ENCODE results near the gene CFAP45.
"Not testable (repeated sequence)": the region's sequence is repeated elsewhere in the genome, so short reads cannot be mapped to it uniquely, and the experiment has no call there.

The CFAP45 gene

DNA sequence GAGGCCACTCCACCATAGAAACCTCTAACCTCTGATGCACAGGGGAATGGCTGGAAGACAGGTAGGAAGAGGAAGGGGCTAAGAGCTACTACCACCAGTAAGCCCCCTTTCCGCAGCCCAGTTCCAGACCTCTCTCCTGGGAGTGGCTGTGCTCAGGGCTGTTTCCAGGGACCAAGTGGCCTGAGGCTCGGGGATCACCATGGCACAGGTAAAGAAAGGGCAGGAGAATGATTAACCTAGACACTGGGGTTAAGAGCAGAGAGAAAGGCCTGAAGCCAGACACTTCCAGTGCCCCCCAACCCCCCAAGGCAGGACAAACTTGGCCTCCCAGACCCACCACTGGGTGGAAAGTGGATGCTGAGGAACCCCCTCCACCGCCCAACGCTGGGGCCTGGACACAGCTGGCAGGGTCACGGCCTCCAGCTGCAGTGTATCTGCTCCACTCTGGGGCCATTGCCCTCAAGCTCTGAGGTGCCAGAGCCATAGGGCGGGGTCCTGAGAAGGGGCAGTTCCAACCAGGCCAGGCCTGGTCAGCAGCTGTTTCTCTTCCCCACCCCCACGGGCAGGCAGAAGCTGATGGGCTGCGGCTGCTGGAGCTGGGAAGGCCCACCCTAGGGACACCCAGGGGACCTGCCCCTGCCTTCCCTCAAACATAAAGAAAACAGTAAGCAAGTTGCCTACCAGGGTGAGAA, 22.7 kb upstream of the CFAP45 start:
- no peak for FAIRE-seq

- FAIRE-seq: no peak
Observed at GRCh38 chr1:159921700-159922504, 21.9 kb upstream of the CFAP45 start.

GRCh38 chr1:159921251-159921650, 21.3 kb upstream of the CFAP45 start:
- no peak for FAIRE-seq

DNA sequence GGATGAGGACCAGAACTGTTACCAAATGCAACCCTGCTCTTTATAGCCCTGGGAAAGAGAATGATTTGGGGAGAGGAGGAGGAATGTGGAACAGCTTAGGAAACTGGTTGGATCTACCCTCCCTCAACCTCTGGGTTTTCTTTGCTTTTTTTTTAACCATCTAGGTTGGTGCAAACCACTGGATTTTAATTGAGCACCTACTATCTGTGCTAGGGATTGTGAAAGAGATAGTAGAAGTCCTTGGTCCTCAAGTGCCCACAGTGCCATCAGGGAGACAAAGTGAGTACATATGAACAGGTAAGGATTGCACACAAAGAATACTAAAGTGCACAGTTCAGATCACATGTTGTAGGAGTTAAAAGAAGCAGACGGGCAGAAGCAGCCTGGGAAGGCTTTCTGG, 20.7 kb upstream of the CFAP45 start:
- no peak for FAIRE-seq

- FAIRE-seq: no peak
Observed at GRCh38 chr1:159920202-159920601, 20.2 kb upstream of the CFAP45 start.

DNA sequence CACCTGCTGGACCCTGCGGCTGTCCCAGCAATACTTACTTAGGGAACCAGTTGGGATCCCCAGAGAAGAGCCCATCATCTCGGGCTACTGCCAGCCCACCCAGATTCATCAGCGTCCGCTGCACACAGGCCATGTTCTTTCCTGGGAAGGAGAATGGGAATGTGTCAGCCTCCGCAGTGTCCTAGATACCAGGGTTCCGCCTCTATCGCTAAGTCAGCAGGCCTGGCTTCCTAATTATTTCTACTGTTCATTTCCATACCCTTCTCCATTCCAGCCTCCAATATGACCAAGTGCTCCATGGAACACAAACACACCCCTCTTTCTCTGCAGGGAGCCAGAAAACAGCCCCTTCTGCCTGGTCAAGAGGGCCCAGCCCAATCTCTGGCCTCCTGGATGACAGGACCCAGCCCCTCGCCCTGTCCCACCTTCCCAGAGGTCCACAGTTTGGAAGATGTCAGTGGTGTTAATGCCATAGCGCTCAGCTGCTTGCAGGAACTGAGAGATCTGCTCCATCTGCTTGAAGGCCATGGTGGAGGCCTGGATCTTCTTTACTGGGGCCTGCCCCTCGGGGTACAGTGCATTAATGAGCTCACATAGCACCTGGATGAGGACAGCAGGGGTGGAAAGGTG, 19.4 kb upstream of the CFAP45 start:
- no peak for FAIRE-seq

DNA sequence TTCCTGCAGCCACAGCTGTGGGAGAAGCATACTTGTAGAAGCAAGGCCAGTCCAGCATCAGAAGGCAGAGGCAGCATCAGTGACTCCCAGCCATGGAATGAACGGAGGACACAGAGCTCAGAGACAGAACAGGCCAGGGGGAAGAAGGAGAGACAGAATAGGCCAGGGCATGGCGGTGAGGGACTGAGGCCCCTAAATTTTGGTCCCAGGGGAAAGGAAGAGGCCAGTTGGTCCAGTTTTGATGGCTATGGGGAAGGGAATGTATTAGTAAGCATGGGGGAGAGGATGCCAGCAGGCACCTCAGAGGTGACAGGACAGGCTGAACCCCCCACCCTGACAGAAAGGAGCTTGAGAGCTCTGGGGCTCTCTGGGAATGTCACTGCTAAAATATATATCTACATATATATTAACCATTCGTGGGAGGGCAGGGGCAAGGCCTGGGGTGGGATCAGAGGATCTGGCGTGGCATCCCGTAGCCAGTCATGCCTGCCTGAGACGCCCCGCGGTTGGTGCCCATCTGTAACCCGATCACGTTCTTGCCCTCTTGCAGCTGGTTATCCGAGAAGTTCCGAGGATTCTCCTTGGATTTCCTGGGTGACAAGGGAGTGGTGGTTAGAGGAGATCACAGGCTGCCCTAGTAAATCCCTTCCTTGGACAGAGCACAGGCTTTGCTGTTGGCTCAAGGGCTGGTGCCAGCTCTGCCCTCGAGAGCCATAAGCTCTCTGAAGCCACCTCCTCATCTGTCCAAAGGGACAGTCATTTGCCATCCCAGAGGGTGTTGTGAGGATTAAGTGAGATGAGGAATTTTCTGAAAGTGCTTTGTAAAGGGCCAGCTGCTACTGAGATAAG, 18.6 kb upstream of the CFAP45 start:
- FAIRE-seq: no peak

DNA sequence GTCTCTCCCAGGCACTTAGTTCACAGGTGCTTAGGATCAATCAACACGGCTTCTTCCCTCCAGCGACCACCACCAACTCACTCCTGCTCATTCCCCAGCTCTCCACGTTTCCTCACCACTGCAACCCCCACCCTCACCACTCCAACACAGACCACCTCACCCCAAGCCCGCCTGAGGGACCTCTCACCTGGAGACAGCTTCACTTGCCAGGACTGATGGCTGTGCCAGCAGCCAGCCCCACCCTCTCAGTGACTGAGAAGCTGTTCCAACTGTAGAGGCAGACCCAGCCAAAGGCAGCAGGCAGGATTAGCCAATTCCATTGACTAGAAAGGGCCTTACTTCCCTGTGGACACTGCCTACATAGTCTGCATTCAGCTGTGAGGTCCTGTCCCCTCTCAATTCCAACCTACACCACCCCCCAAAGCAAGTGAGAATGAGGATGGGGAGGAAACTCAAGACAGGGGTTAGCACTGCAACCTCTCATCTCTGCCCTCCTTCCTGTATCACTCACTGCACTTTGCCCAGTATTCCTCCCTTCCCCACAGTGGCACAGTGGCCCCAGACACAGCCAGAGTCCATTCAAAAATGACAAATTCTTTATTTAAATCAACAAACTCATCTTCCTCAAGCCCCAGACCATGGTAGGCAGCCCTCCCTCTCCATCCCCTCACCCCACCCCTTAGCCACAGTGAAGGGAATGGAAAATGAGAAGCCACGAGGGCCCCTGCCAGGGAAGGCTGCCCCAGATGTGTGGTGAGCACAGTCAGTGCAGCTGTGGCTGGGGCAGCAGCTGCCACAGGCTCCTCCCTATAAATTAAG, 17.8 kb upstream of the CFAP45 start:
- no peak for FAIRE-seq

GRCh38 chr1:159916242-159917051, 16.5 kb upstream of the CFAP45 start:
- FAIRE-seq: no peak

DNA sequence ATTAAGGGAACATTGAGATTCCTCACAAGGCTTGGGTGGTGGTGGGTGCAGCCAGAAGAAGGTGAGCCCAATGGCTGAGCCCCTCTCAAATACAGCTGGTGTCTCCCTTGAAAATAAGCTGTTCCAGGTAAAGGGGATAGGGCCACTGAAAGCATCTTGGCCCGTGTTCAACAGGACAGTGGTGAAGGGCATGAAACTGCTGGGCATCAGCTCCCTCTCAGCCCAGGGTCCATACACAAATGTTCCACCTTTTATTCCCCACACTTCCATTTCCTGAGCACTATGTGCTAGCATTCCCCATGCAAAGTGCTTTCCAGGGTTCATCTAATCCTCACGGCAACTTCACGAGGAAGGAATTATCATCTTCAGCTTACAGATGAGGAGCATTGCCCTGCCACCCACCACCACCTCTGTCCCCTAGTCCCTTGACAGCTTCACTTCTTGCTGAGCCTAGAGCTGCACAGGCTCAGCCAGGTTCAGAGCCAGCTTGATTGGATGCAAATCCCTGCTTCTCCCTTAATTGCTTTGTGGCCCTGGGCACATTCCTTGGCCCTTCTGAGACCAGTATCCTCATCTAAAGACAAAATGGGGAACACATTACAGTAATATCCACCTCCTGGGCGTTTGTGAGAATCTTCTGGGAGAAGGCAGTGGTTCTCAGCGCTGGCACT, 15.7 kb upstream of the CFAP45 start:
- FAIRE-seq: no peak

- no peak for FAIRE-seq
Observed at GRCh38 chr1:159914252-159915018, 14.5 kb upstream of the CFAP45 start.

DNA sequence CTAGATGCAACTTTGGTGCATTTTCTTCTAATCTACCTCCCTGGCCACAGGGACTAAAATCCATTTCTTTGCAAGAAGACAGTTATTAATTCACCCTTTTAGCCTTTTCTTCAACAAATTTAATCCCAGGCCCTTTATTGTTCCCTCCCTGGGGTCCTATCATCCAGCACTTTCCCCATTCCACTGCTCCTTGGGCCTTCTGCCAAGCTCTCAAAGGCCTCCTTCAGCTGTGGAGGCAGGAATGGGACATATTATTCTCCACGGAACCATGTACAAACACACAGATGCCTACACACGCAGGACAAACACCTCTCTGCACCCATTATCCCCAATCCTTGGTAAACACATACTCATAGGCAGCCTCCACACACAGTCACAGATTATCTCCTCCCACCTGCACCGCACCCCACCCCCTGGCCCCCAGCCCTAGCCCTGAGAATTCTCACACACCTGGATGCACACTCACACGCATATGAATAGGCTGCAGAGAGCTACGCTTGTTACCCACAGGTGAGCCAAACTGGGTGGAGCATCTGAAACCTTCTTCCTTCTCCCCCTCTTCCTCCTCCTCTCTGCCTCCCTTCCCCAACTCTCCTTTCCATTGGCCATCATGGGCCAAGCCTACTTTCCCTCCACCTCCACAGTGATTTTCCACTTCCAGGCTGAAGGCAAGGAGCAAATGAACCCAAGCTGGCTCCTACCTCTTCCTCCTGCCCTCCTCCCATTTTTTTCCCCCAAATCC, 13.7 kb upstream of the CFAP45 start:
- no peak for FAIRE-seq

GRCh38 chr1:159911326-159912070, 11.5 kb upstream of the CFAP45 start:
- no peak for FAIRE-seq

DNA sequence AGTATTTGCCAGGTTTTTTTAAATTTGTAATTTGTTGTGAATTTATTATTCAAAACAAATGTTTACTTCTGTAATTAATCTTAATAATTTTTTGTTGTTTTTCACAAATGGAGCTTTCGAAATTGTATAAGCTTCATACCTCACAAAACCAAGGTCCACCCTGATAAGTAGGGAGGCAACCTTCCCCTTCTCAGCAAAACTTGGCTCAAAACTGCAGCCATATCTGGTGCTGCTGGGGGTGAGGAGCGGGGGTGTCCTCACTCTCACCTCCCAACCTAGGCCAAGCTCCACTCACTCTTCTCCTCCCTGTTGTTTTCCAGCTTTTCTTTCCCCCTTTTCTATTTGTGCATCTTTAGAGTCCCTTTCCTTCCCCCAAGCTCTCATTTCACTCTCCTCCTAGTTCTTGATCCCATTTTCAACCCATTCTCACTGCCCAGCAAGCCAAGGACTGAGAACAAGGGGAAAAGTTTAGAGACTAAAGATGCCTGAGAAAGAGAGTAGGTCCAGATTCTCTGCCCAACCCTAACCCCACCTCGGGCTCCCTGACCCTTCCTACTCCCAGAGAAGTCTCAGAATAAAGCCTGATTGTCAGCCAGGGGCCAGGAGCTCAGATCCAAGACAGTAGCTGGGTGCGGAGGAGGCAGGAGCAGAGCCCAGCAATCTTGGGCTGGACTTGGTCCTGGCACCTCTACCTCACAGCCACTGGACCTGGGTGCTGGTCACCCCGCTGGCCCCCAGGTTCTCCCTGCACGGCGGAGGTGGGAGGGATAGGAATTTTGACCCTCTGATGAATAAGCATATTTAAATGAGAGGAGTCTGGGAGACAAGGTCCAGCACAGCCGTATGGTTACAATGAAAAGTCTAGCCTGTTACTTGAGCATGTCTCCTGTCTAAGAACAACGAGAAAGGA, 8.3 kb upstream of the CFAP45 start:
- no peak for FAIRE-seq

DNA sequence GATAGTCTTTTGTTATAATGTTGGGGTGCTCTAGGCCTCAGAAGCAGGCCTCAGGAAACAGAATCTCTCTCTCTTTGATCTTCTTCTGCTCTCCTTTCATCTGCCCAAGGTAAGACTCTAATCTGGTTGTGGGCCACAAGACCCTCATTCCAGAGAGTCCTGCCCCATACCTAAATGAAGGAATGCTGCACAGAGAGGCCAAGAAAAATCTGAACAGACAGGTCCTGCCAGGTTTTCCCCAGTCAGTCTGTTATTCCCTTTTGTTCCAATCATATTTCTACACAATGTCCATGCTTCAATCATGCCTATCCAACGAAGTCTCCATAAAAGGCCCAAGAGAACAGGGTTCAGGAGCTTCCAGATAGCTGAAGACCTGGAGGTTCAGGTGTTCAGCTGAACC, 7.0 kb upstream of the CFAP45 start:
- no peak for FAIRE-seq

GRCh38 chr1:159904036-159904435, 4.1 kb upstream of the CFAP45 start:
- not testable (repeated sequence) for FAIRE-seq

GRCh38 chr1:159902541-159902940, 2.6 kb upstream of the CFAP45 start:
- FAIRE-seq: no peak

Measured in islet of Langerhans (tissue), 1 donor.